ENCODE data around the gene DDX52. TPM values are rescaled to one million over a fixed set of nuclear protein-coding genes. Genes with fewer than 3 reads are reported as not detected.

Gene DDX52
- total and polyA plus RNA-seq, 9 of the 15 experiments (the other 6 are each of a cell fraction or from before 2014, with no cell fraction given) = 19.1 to 50.5 (median 34.8) TPM

DNA sequence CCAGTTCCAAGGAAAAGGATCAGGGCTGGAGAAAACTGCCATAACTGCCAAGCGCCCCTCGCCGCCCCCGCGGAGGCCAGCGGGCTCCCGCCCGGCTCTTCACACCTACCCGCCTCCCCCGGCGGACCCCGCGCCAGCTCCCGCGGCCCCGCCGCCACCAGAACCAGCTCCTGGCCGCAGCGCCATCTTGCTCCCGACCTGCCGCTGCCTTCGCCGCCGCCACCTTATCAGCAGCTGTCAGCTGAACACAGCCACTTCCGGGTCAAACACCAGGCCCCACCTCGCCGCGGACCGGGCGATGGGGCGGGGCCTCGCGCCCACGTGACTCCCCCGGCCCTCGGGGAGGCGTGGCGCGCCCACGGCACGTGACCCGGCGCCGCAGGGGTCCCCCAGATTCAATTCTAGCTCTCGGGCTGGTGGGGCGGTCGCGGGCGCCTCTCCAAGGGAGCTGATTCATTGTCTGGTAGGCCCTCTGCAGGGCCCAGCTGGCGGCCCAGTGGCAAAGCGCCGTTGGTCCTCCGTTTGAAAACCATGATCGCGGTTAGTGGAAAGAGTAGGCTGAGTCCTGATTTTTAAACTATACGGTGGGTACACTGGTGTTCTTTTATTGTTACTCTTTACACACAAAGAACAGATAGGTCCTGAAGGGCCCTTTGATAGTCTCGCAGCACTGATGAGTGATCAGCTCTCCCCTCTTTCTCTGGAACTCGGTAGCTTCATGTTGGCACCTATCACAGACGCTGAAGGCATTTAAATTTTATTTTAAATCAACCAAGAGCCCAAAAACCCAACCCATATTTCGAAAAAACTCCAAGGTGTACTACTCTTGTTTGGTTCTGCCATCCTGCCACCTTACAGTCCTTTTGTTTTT lies 33.8 kb downstream of the DDX52 start, which contains the start of gene SYNRG (continued):
- TF ChIP-seq, protein P1, sequence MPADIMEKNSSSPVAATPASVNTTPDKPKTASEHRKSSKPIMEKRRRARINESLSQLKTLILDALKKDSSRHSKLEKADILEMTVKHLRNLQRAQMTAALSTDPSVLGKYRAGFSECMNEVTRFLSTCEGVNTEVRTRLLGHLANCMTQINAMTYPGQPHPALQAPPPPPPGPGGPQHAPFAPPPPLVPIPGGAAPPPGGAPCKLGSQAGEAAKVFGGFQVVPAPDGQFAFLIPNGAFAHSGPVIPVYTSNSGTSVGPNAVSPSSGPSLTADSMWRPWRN (IDR thresholded peaks at IDR 0.05; ENCODE audit: low read depth) = 0 out of 2 replicates have a peak, but pooled peaks have one; percentile 50
- TF ChIP-seq RBBP5 (IDR thresholded peaks at IDR 0.05; ENCODE audit: borderline replicate concordance, insufficient read depth, low read length, poor library complexity, severe bottlenecking) (peak; percentile 90), EP400 (IDR thresholded peaks at IDR 0.05) (peak; percentile 48; the same call in 1 of the 2 replicates), ZBED1 (IDR thresholded peaks at IDR 0.05) (peak; percentile 76; the same call in 1 of the 2 replicates), CREB1 (IDR thresholded peaks at IDR 0.05) (peak; percentile 37; the same call in 1 of the 2 replicates), CREB1 (CRISPR knock-in tag; IDR thresholded peaks at IDR 0.05) (no peak), CREM (IDR thresholded peaks at IDR 0.05; ENCODE audit: low read depth) (peak; percentile 74), POLR2A (conservative IDR thresholded peaks at IDR 0.05) (peak; percentile 87), RBFOX2 (IDR thresholded peaks at IDR 0.05; ENCODE audit: low read depth, low read length) (peak; percentile 93), ELF1 (tag; IDR thresholded peaks at IDR 0.05) (peak; percentile 95), SMAD1 (IDR thresholded peaks at IDR 0.05; ENCODE audit: low read depth, low read length, partially characterized antibody) (peak; percentile 54), ZNF644 (tag; IDR thresholded peaks at IDR 0.05; ENCODE audit: low read depth) (0 out of 2 replicates have a peak, but pooled peaks have one; percentile 43), PHTF2 (CRISPR knock-in tag; IDR thresholded peaks at IDR 0.05) (0 out of 2 replicates have a peak, but pooled peaks have one; percentile 39)
- TF ChIP-seq, protein P2, sequence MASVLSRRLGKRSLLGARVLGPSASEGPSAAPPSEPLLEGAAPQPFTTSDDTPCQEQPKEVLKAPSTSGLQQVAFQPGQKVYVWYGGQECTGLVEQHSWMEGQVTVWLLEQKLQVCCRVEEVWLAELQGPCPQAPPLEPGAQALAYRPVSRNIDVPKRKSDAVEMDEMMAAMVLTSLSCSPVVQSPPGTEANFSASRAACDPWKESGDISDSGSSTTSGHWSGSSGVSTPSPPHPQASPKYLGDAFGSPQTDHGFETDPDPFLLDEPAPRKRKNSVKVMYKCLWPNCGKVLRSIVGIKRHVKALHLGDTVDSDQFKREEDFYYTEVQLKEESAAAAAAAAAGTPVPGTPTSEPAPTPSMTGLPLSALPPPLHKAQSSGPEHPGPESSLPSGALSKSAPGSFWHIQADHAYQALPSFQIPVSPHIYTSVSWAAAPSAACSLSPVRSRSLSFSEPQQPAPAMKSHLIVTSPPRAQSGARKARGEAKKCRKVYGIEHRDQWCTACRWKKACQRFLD (CRISPR knock-in tag; IDR thresholded peaks at IDR 0.05) = no peak
- TF ChIP-seq, protein P3, sequence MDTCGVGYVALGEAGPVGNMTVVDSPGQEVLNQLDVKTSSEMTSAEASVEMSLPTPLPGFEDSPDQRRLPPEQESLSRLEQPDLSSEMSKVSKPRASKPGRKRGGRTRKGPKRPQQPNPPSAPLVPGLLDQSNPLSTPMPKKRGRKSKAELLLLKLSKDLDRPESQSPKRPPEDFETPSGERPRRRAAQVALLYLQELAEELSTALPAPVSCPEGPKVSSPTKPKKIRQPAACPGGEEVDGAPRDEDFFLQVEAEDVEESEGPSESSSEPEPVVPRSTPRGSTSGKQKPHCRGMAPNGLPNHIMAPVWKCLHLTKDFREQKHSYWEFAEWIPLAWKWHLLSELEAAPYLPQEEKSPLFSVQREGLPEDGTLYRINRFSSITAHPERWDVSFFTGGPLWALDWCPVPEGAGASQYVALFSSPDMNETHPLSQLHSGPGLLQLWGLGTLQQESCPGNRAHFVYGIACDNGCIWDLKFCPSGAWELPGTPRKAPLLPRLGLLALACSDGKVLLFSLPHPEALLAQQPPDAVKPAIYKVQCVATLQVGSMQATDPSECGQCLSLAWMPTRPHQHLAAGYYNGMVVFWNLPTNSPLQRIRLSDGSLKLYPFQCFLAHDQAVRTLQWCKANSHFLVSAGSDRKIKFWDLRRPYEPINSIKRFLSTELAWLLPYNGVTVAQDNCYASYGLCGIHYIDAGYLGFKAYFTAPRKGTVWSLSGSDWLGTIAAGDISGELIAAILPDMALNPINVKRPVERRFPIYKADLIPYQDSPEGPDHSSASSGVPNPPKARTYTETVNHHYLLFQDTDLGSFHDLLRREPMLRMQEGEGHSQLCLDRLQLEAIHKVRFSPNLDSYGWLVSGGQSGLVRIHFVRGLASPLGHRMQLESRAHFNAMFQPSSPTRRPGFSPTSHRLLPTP (IDR thresholded peaks at IDR 0.05; ENCODE audit: borderline replicate concordance, extremely low read depth, insufficient read length) = no peak
- TF ChIP-seq, protein P4, sequence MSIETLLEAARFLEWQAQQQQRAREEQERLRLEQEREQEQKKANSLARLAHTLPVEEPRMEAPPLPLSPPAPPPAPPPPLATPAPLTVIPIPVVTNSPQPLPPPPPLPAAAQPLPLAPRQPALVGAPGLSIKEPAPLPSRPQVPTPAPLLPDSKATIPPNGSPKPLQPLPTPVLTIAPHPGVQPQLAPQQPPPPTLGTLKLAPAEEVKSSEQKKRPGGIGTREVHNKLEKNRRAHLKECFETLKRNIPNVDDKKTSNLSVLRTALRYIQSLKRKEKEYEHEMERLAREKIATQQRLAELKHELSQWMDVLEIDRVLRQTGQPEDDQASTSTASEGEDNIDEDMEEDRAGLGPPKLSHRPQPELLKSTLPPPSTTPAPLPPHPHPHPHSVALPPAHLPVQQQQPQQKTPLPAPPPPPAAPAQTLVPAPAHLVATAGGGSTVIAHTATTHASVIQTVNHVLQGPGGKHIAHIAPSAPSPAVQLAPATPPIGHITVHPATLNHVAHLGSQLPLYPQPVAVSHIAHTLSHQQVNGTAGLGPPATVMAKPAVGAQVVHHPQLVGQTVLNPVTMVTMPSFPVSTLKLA (conservative IDR thresholded peaks at IDR 0.05) = peak; percentile 91 to 96
- TF ChIP-seq, protein P5, sequence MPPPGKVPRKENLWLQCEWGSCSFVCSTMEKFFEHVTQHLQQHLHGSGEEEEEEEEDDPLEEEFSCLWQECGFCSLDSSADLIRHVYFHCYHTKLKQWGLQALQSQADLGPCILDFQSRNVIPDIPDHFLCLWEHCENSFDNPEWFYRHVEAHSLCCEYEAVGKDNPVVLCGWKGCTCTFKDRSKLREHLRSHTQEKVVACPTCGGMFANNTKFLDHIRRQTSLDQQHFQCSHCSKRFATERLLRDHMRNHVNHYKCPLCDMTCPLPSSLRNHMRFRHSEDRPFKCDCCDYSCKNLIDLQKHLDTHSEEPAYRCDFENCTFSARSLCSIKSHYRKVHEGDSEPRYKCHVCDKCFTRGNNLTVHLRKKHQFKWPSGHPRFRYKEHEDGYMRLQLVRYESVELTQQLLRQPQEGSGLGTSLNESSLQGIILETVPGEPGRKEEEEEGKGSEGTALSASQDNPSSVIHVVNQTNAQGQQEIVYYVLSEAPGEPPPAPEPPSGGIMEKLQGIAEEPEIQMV (tag; conservative IDR thresholded peaks at IDR 0.05; ENCODE audit: low read depth) = no peak

Measured in K562 (cell line).